H1 (cell line): ENCODE results near the gene NRXN3. TPM values are rescaled to one million over a fixed set of nuclear protein-coding genes. Genes with fewer than 3 reads are reported as not detected.

Experiments
- CTCF ChIA-PET: fragments of 300-600 bp; sonication (Branson Sonifier 250); formaldehyde crosslinking; loops from one replicate; lab custom pipeline; 2021; ENCODE audit not compliant: partially characterized antibody; lab: Charles Lee
- POLR2A ChIA-PET: fragments of 300-600 bp; sonication (Branson Sonifier 250); formaldehyde crosslinking; loops from one replicate; lab custom pipeline; 2021; ENCODE audit warnings: inconsistent platforms; ENCODE audit not compliant: partially characterized antibody; lab: Charles Lee
- DNase-seq, 2 experiments: peaks; one replicate each; pipeline versions ENCODE4 v3.0.0 to v3.0.0-alpha.2; 2010 to 2022; ENCODE audit warnings: low spot score in 2 of 2, low read depth in 1 of 2, mixed read lengths in 1 of 2
- FAIRE-seq: peaks from 2 replicates; lab custom pipeline; 2011; peaks lifted over from hg19 to GRCh38; lab: Jason Lieb, UNC
- H2AFZ ChIP-seq: 2 replicates; pipeline ENCODE4 v1.8.1; 2012; ENCODE audit warnings: low read length, inconsistent platforms
- H2AK5ac ChIP-seq: 2 replicates; pipeline ENCODE4 v1.6.1; 2013; ENCODE audit warnings: low read depth, low read length
- H2BK120ac ChIP-seq: replicated peaks from 2 replicates; pipeline ENCODE3; 2013; ENCODE audit warnings: low read depth, low read length, inconsistent platforms
- H2BK12ac ChIP-seq: 2 replicates; pipeline ENCODE4 v1.6.1; 2013; ENCODE audit warnings: low read depth, low read length
- H2BK15ac ChIP-seq: 2 replicates; pipeline ENCODE4 v1.6.1; 2013; ENCODE audit warnings: low read length
- H2BK20ac ChIP-seq: 2 replicates; pipeline ENCODE4 v1.6.1; 2013; ENCODE audit warnings: low read length
- H2BK5ac ChIP-seq: 2 replicates; pipeline ENCODE4 v1.6.1; 2013; ENCODE audit warnings: low read depth, low read length
- H3K14ac ChIP-seq: 2 replicates; pipeline ENCODE4 v1.6.1; 2013; ENCODE audit warnings: inconsistent platforms; ENCODE audit not compliant: insufficient read length
- H3K18ac ChIP-seq: 2 replicates; pipeline ENCODE4 v1.6.1; 2013; ENCODE audit warnings: low read length; ENCODE audit errors: extremely low read depth
- H3K23ac ChIP-seq: 2 replicates; pipeline ENCODE4 v1.6.1; 2013; ENCODE audit warnings: inconsistent platforms; ENCODE audit not compliant: insufficient read length
- H3K23me2 ChIP-seq: 2 replicates; pipeline ENCODE4 v1.6.1; 2013; ENCODE audit warnings: low read depth, low read length
- H3K27ac ChIP-seq: 2 replicates; pipeline ENCODE4 v1.6.1; 2011; ENCODE audit warnings: low read depth, low read length, inconsistent platforms
- H3K27me3 ChIP-seq, 4 experiments: replicated peaks in 1 of 4; 1 replicate in 1 of 4; 2 replicates in 3 of 4; pipeline versions ENCODE4 v1.6.1 to v1.8.1; 2011 to 2013; ENCODE audit warnings: low read length in 3 of 4, mild to moderate bottlenecking in 3 of 4, inconsistent platforms in 2 of 4, mixed read lengths in 2 of 4, moderate library complexity in 1 of 4; ENCODE audit not compliant: control insufficient read depth in 3 of 4, insufficient read depth in 3 of 4; ENCODE audit errors: extremely low read depth in 1 of 4
- H3K36me3 ChIP-seq, 4 experiments: 2 replicates each; pipeline versions ENCODE4 v1.6.1 to v1.8.1; 2011 to 2013; ENCODE audit warnings: mild to moderate bottlenecking in 4 of 4, low read length in 3 of 4, moderate library complexity in 2 of 4, control low read depth in 1 of 4, inconsistent platforms in 1 of 4; ENCODE audit not compliant: insufficient read depth in 4 of 4, control insufficient read depth in 2 of 4
- H3K4ac ChIP-seq: replicated peaks from 2 replicates; pipeline ENCODE3; 2013; ENCODE audit warnings: low read length, low read depth, mixed read lengths, inconsistent platforms; ENCODE audit not compliant: insufficient read length
- H3K4me1 ChIP-seq, 4 experiments: replicated peaks in 1 of 4; 1 replicate in 1 of 4; 2 replicates in 3 of 4; pipeline versions ENCODE4 v1.6.1 to v1.8.1; 2011 to 2013; ENCODE audit warnings: low read length in 3 of 4, inconsistent platforms in 2 of 4, mixed read lengths in 1 of 4; ENCODE audit not compliant: insufficient read depth in 4 of 4, control insufficient read depth in 3 of 4
- H3K4me2 ChIP-seq, 2 experiments: 2 replicates each; pipeline versions ENCODE4 v1.6.1 to v1.8.1; 2011 to 2013; ENCODE audit warnings: low read depth in 2 of 2, low read length in 2 of 2, control low read depth in 1 of 2, inconsistent platforms in 1 of 2, mild to moderate bottlenecking in 1 of 2; ENCODE audit not compliant: insufficient read depth in 1 of 2
- H3K4me3 ChIP-seq, 4 experiments: fragments of 200-600, 300-600 bp in 1 of 4; sonication (generic), shearing (Covaris generic), sonication (Bioruptor Twin) in 1 of 4; 2 replicates each; pipeline versions ENCODE4 v1.5.1 to v1.8.1; 2011 to 2016; ENCODE audit warnings: low read length in 4 of 4, low read depth in 3 of 4, control low read depth in 2 of 4, inconsistent platforms in 2 of 4, mild to moderate bottlenecking in 2 of 4, mixed read lengths in 1 of 4, moderate library complexity in 1 of 4; ENCODE audit not compliant: insufficient read depth in 2 of 4; ENCODE audit errors: extremely low read depth in 1 of 4
- H3K56ac ChIP-seq: replicated peaks from 2 replicates; pipeline ENCODE3; 2013; ENCODE audit warnings: low read depth, mild to moderate bottlenecking, mixed read lengths, low read length, inconsistent platforms; ENCODE audit not compliant: insufficient read length
- H3K79me1 ChIP-seq: 2 replicates; pipeline ENCODE4 v1.6.1; 2013; ENCODE audit warnings: low read depth, low read length, control low read depth
- H3K79me2 ChIP-seq, 2 experiments: 2 replicates each; pipeline versions ENCODE4 v1.6.1 to v1.8.1; 2012 to 2013; ENCODE audit warnings: low read length in 2 of 2, mild to moderate bottlenecking in 2 of 2, inconsistent platforms in 1 of 2; ENCODE audit not compliant: insufficient read depth in 2 of 2, control insufficient read depth in 1 of 2
- H3K9ac ChIP-seq, 4 experiments: replicated peaks in 1 of 4; 1 replicate in 1 of 4; 2 replicates in 3 of 4; pipeline versions ENCODE4 v1.6.1 to v1.8.1; 2011 to 2013; ENCODE audit warnings: low read depth in 3 of 4, low read length in 3 of 4, control low read depth in 2 of 4, mild to moderate bottlenecking in 2 of 4, moderate library complexity in 2 of 4, inconsistent platforms in 1 of 4; ENCODE audit errors: extremely low read depth in 1 of 4
- H3K9me3 ChIP-seq, 2 experiments: 2 replicates each; pipeline versions ENCODE4 v1.6.1 to v1.8.1; 2012 to 2013; ENCODE audit warnings: mild to moderate bottlenecking in 2 of 2, moderate library complexity in 2 of 2, control low read depth in 1 of 2, inconsistent platforms in 1 of 2, low read depth in 1 of 2, low read length in 1 of 2, mixed read lengths in 1 of 2; ENCODE audit not compliant: insufficient read depth in 2 of 2
- H4K20me1 ChIP-seq, 2 experiments: replicated peaks in 1 of 2; 2 replicates each; pipeline versions ENCODE3 to v1.8.1; 2011 to 2013; ENCODE audit warnings: inconsistent platforms in 2 of 2, low read length in 2 of 2, mild to moderate bottlenecking in 1 of 2; ENCODE audit not compliant: insufficient read depth in 2 of 2, control insufficient read depth in 1 of 2
- H4K5ac ChIP-seq: 2 replicates; pipeline ENCODE4 v1.6.1; 2013; ENCODE audit warnings: low read length, low read depth, mixed read lengths, inconsistent platforms; ENCODE audit not compliant: insufficient read length
- H4K8ac ChIP-seq: 2 replicates; pipeline ENCODE4 v1.8.0; 2013; ENCODE audit warnings: mild to moderate bottlenecking, moderate library complexity, low read length, inconsistent platforms; ENCODE audit not compliant: insufficient read depth; ENCODE audit errors: extremely low read depth
- H4K91ac ChIP-seq: replicated peaks from 2 replicates; pipeline ENCODE3; 2013; ENCODE audit warnings: low read length, mixed read lengths, inconsistent platforms; ENCODE audit not compliant: insufficient read length
- BACH1 ChIP-seq: IDR thresholded peaks from 2 replicates; pipeline ENCODE4 v1.6.1; 2012; ENCODE audit warnings: low read length, improper control_type of control experiment
- BRCA1 ChIP-seq: IDR thresholded peaks from 2 replicates; pipeline ENCODE4 v1.6.1; 2012; ENCODE audit warnings: low read depth, low read length, improper control_type of control experiment
- CBX5 ChIP-seq: fragments of 300-800, 300-1000 bp; sonication (generic); IDR thresholded peaks from 2 replicates; pipeline ENCODE4 v1.7.1; 2016; ENCODE audit warnings: antibody characterized with exemption, low read length, low read depth
- CEBPB ChIP-seq: IDR thresholded peaks from 2 replicates; pipeline ENCODE4 v1.6.1; 2012; ENCODE audit warnings: low read depth, low read length
- JUND ChIP-seq: IDR thresholded peaks from 2 replicates; pipeline ENCODE4 v1.6.1; 2011; ENCODE audit warnings: mild to moderate bottlenecking, improper control_type of control experiment, low read length
- KDM4A ChIP-seq: IDR thresholded peaks from one replicate; pipeline ENCODE4 v1.7.1; 2012; ENCODE audit warnings: low read depth, mild to moderate bottlenecking, moderate library complexity, low read length, inconsistent platforms; ENCODE audit not compliant: severe bottlenecking
- NANOG ChIP-seq: IDR thresholded peaks from 2 replicates; pipeline ENCODE4 v1.6.1; 2011; ENCODE audit warnings: low read length, low read depth, mild to moderate bottlenecking, inconsistent platforms; ENCODE audit not compliant: insufficient read depth, poor library complexity, severe bottlenecking
- RBBP5 ChIP-seq: IDR thresholded peaks from 2 replicates; pipeline ENCODE4 v1.7.1; 2012; ENCODE audit warnings: low read depth, mild to moderate bottlenecking, inconsistent platforms, low read length, moderate library complexity, borderline replicate concordance
- RFX5 ChIP-seq: IDR thresholded peaks from 2 replicates; pipeline ENCODE4 v1.6.1; 2011; ENCODE audit warnings: low read depth, low read length, improper control_type of control experiment, borderline replicate concordance
- RNF2 ChIP-seq: fragments of 200-900, 300-1000 bp; sonication (generic); IDR thresholded peaks from 2 replicates; pipeline ENCODE4 v1.7.1; 2016; ENCODE audit warnings: borderline replicate concordance, low read depth, mild to moderate bottlenecking, antibody characterized with exemption, low read length; ENCODE audit not compliant: poor library complexity, severe bottlenecking; ENCODE audit errors: missing control alignments
- SAP30 ChIP-seq: fragments of 300-600 bp; sonication (generic); IDR thresholded peaks from 2 replicates; pipeline ENCODE4 v1.7.1; 2012; ENCODE audit warnings: low read length, moderate library complexity, mild to moderate bottlenecking, inconsistent platforms; ENCODE audit not compliant: insufficient read depth, insufficient replicate concordance
- SIRT6 ChIP-seq: IDR thresholded peaks from one replicate; pipeline ENCODE4 v1.7.1; 2012; ENCODE audit warnings: low read length, inconsistent platforms
- SIX5 ChIP-seq: IDR thresholded peaks from 2 replicates; pipeline ENCODE4 v1.6.1; 2011; ENCODE audit warnings: mild to moderate bottlenecking, low read depth, low read length
- SP2 ChIP-seq: IDR thresholded peaks from 2 replicates; pipeline ENCODE4 v1.6.1; 2012; ENCODE audit warnings: mild to moderate bottlenecking, low read length, inconsistent platforms
- YY1 ChIP-seq: IDR thresholded peaks from 2 replicates; pipeline ENCODE4 v1.6.1; 2011; ENCODE audit warnings: low read depth, mild to moderate bottlenecking, low read length
- WGBS, 2 experiments: shearing (Covaris generic) in 1 of 2; methylation state at CpG; one replicate each; pipeline versions ENCODE4 v1.1.6 to v1.1.7; 2013 to 2015; ENCODE audit warnings: low lambda C conversion rate in 2 of 2, mixed read lengths in 2 of 2, inconsistent platforms in 1 of 2, low coverage in 1 of 2, missing lambda C conversion rate in 1 of 2; ENCODE audit not compliant: insufficient replicate concordance in 2 of 2, insufficient coverage in 1 of 2, insufficient read length in 1 of 2; ENCODE audit errors: extremely low coverage in 1 of 2, missing lambda C conversion rate in 1 of 2; 5-methylcytosine and 5-hydroxymethylcytosine counted together
- polyA plus RNA-seq, 7 experiments: library from polyadenylated mRNA; depleted of rRNA in 3 of 7; stranded (reverse) in 5 of 7; unstranded in 2 of 7; fragments of >200 nt in 5 of 7; fragments of 200-250 nt in 2 of 7; gene quantifications; 1 replicate in 5 of 7; 2 replicates in 1 of 7; 4 replicates in 1 of 7; pipeline versions ENCODE4 v1.2.1 to v1.2.3, GENCODE V29; 2011 to 2013; ENCODE audit warnings: missing spikeins in 2 of 7, mixed read lengths in 2 of 7
- total RNA-seq: library from RNA; stranded (reverse); fragmentation: NEBNext Ultra II Directional; extraction: Animal tissue kit (Norgen Biotek cat#: 25700); gene quantifications from 2 replicates; pipeline ENCODE4 v1.2.1, GENCODE V29; 2021

The NRXN3 gene
- total and polyA plus RNA-seq, 2 of the 8 experiments (the other 6 are each of a cell fraction or from before 2014, with no cell fraction given), result 2.6 to 4.1 TPM

GRCh38 chr14:78130356-78130755, 39.8 kb upstream of the NRXN3 start:
- FAIRE-seq, result no peak
- ChIA-PET CTCF (interaction anchor here (1.1 to 1.5 kb wide), 3 partner anchors 16 to 33 kb away, joined by 3 to 4 read pairs (median 3); no protein-coding TSS in a partner anchor), POLR2A (no interaction called here)
- no peaks in the 10 kb centered on the region for H3K23me2 ChIP-seq
- no peak overlapping the region for H4K8ac ChIP-seq
- no peak overlapping the region for H3K9ac ChIP-seq
- H2BK15ac ChIP-seq, result no peak overlapping the region
- H3K4me2 ChIP-seq, result no peak overlapping the region
- 95% methylated on average over 1 of the region's 1 CpG; no CpG with 5 or more reads in 1 of the 2 experiments for WGBS, 2 experiments
- H3K23ac ChIP-seq, result no peak overlapping the region
- H3K9me3 ChIP-seq, result no peaks in the 10 kb centered on the region
- H4K91ac ChIP-seq, result no peak overlapping the region
- H2BK20ac ChIP-seq, result no peak overlapping the region
- H3K14ac ChIP-seq, result no peak overlapping the region
- 0 out of 7 replicates have a peak, but pooled peaks cover 0 to 2% (median 0%) of the 10 kb centered on the region in 4 experiments for H3K4me1 ChIP-seq
- H2AFZ ChIP-seq, result no peak overlapping the region
- H3K56ac ChIP-seq, result no peak overlapping the region
- H3K4ac ChIP-seq, result no peak overlapping the region
- H3K18ac ChIP-seq, result no peak overlapping the region
- no peak overlapping the region for H2BK12ac ChIP-seq
- H2BK5ac ChIP-seq, result no peak overlapping the region
- H2AK5ac ChIP-seq, result no peak overlapping the region
- no peak overlapping the region for H3K4me3 ChIP-seq
- H4K20me1 ChIP-seq, result no peaks in the 10 kb centered on the region
- no peaks in the 10 kb centered on the region for H3K27me3 ChIP-seq
- H3K79me1 ChIP-seq, result no peaks in the 10 kb centered on the region
- H3K27ac ChIP-seq, result no peak overlapping the region
- no peaks in the 10 kb centered on the region for H3K79me2 ChIP-seq
- DNase-seq, result no peak
- no peak overlapping the region for H2BK120ac ChIP-seq
- no peaks in the 10 kb centered on the region for H3K36me3 ChIP-seq
- H4K5ac ChIP-seq, result no peak overlapping the region
- TF ChIP-seq BRCA1 (no peak), RFX5 (no peak), RBBP5 (no peak), BACH1 (no peak), SAP30 (no peak), NANOG (no peak), KDM4A (no peak), JUND (no peak), SIRT6 (no peak), SP2 (no peak), CBX5 (no peak), CEBPB (no peak), SIX5 (no peak), RNF2 (no peak), YY1 (no peak)
